HepG2 (cell line): ENCODE measurements around the gene BBLN. TPM values are rescaled to one million over a fixed set of nuclear protein-coding genes. Genes with fewer than 3 reads are reported as not detected.

Source experiments
- ATF7-NPFF ChIP-seq: sonication (generic); formaldehyde crosslinking; IDR thresholded peaks from 2 replicates; pipeline ENCODE4 v1.8.1; 2023; ENCODE audit warnings: mild to moderate bottlenecking, low read depth, missing genetic modification reagents, moderate library complexity
- SAFB2 ChIP-seq: sonication (generic); formaldehyde crosslinking; IDR thresholded peaks from 2 replicates; pipeline ENCODE4 v1.5.1; 2020; ENCODE audit warnings: missing genetic modification reagents, low read depth, mild to moderate bottlenecking, borderline replicate concordance
- SALL2 ChIP-seq: sonication (generic); formaldehyde crosslinking; IDR thresholded peaks from 2 replicates; pipeline ENCODE4 v1.8.1; 2023; ENCODE audit warnings: mild to moderate bottlenecking, missing genetic modification reagents, inconsistent platforms
- SKIL ChIP-seq: sonication (generic); formaldehyde crosslinking; IDR thresholded peaks from 2 replicates; pipeline ENCODE4 v1.8.0; 2022; ENCODE audit warnings: missing genetic modification reagents, mild to moderate bottlenecking, moderate library complexity, borderline replicate concordance
- SPEN ChIP-seq: sonication (generic); formaldehyde crosslinking; IDR thresholded peaks from 2 replicates; pipeline ENCODE4 v1.5.1; 2020; ENCODE audit warnings: low read depth, mild to moderate bottlenecking, missing genetic modification reagents
- TEAD3 ChIP-seq: optimal IDR thresholded peaks from 2 replicates; pipeline ENCODE3; 2016; ENCODE audit warnings: borderline replicate concordance
- TIGD3 ChIP-seq: sonication (generic); formaldehyde crosslinking; IDR thresholded peaks from 2 replicates; pipeline ENCODE4 v1.5.1; 2020; ENCODE audit warnings: mild to moderate bottlenecking, missing genetic modification reagents, borderline replicate concordance
- ZBTB7B ChIP-seq: sonication (generic); formaldehyde crosslinking; IDR thresholded peaks from 2 replicates; pipeline ENCODE4 v1.4.0; 2020; ENCODE audit warnings: missing genetic modification reagents
- ZC3H13 ChIP-seq: sonication (generic); formaldehyde crosslinking; IDR thresholded peaks from 2 replicates; pipeline ENCODE4 v1.8.1; 2023; ENCODE audit warnings: mild to moderate bottlenecking, missing genetic modification reagents, moderate library complexity
- ZFP41 ChIP-seq: sonication (generic); formaldehyde crosslinking; IDR thresholded peaks from 2 replicates; pipeline ENCODE4 v1.4.0; 2020; ENCODE audit warnings: mild to moderate bottlenecking, missing genetic modification reagents, borderline replicate concordance
- ZMAT3 ChIP-seq: sonication (generic); formaldehyde crosslinking; conservative IDR thresholded peaks from 2 replicates; pipeline ENCODE4 v1.7.0; 2021; ENCODE audit warnings: missing genetic modification reagents
- ZNF274 ChIP-seq: sonication (generic); formaldehyde crosslinking; IDR thresholded peaks from 2 replicates; pipeline ENCODE4 v1.5.1; 2020; ENCODE audit warnings: mild to moderate bottlenecking, missing genetic modification reagents
- ZNF329 ChIP-seq: sonication (generic); formaldehyde crosslinking; IDR thresholded peaks from 2 replicates; pipeline ENCODE4 v1.9.0; 2021; ENCODE audit warnings: low read depth, mild to moderate bottlenecking, missing genetic modification reagents
- ZNF34 ChIP-seq: sonication (generic); formaldehyde crosslinking; IDR thresholded peaks from 2 replicates; pipeline ENCODE4 v1.4.0; 2020; ENCODE audit warnings: mild to moderate bottlenecking, missing genetic modification reagents, borderline replicate concordance
- ZNF451 ChIP-seq: sonication (generic); formaldehyde crosslinking; IDR thresholded peaks from 2 replicates; pipeline ENCODE4 v1.5.0; 2020; ENCODE audit warnings: mild to moderate bottlenecking, missing genetic modification reagents
- ZNF557 ChIP-seq: sonication (generic); formaldehyde crosslinking; IDR thresholded peaks from 2 replicates; pipeline ENCODE4 v1.4.0; 2020; ENCODE audit warnings: missing genetic modification reagents
- ZNF616 ChIP-seq: sonication (generic); formaldehyde crosslinking; IDR thresholded peaks from 2 replicates; pipeline ENCODE4 v1.5.0; 2020; ENCODE audit warnings: low read depth, mild to moderate bottlenecking, missing genetic modification reagents
- ZNF704 ChIP-seq: sonication (generic); formaldehyde crosslinking; IDR thresholded peaks from 2 replicates; pipeline ENCODE4 v1.8.1; 2023; ENCODE audit warnings: mild to moderate bottlenecking, inconsistent platforms, moderate library complexity, missing genetic modification reagents, borderline replicate concordance
- polyA plus RNA-seq, 8 experiments: library from polyadenylated mRNA; depleted of rRNA in 3 of 8; stranded (reverse) in 7 of 8; unstranded in 1 of 8; fragments of >200 nt; fragmentation: Illumina TruSeq in 4 of 8; extraction: Trizol in 4 of 8; gene quantifications; 2 replicates each; pipeline versions ENCODE4 v1.2.1 to v1.2.3, GENCODE V29; 2011 to 2016; ENCODE audit warnings: low read depth in 4 of 8, missing spikeins in 1 of 8, mixed read lengths in 1 of 8; ENCODE audit not compliant: insufficient read depth in 1 of 8
- total RNA-seq, 5 experiments: library from RNA; depleted of rRNA; stranded (reverse); fragments of >200 nt; fragmentation: Illumina TruSeq; extraction: Trizol; gene quantifications; 2 replicates each; pipeline ENCODE4 v1.2.3, GENCODE V29; 2016; ENCODE audit warnings: low read depth in 1 of 5
- TF ChIP-seq, protein P1 (sequence below): sonication (generic); formaldehyde crosslinking; IDR thresholded peaks from 2 replicates; pipeline ENCODE4 v1.8.1; 2023; ENCODE audit warnings: mild to moderate bottlenecking, missing genetic modification reagents
- TF ChIP-seq, protein P2 (sequence below): sonication (generic); formaldehyde crosslinking; IDR thresholded peaks from 2 replicates; pipeline ENCODE4 v1.8.0; 2022; ENCODE audit warnings: low read depth, missing genetic modification reagents

The BBLN gene
- total and polyA plus RNA-seq, 2 of the 13 experiments (the other 11 are each of a cell fraction or from before 2014, with no cell fraction given): 27.6 to 33.1 TPM

- TF ChIP-seq ZFP41 (CRISPR knock-in tag): 0 out of 2 replicates have a peak, but pooled peaks have one; percentile 38
- 0 out of 2 replicates have a peak, but pooled peaks have one; percentile 60 for TF ChIP-seq ZNF329 (CRISPR knock-in tag)
- TF ChIP-seq, protein P1, sequence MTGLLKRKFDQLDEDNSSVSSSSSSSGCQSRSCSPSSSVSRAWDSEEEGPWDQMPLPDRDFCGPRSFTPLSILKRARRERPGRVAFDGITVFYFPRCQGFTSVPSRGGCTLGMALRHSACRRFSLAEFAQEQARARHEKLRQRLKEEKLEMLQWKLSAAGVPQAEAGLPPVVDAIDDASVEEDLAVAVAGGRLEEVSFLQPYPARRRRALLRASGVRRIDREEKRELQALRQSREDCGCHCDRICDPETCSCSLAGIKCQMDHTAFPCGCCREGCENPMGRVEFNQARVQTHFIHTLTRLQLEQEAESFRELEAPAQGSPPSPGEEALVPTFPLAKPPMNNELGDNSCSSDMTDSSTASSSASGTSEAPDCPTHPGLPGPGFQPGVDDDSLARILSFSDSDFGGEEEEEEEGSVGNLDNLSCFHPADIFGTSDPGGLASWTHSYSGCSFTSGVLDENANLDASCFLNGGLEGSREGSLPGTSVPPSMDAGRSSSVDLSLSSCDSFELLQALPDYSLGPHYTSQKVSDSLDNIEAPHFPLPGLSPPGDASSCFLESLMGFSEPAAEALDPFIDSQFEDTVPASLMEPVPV (CRISPR knock-in tag): peak; percentile 4; the same call in 1 of the 2 replicates
- 0 out of 2 replicates have a peak, but pooled peaks have one; percentile 9 for TF ChIP-seq ZNF34 (CRISPR knock-in tag)
- 0 out of 2 replicates have a peak, but pooled peaks have one; percentile 41 for TF ChIP-seq SAFB2 (CRISPR knock-in tag)
- 0 out of 2 replicates have a peak, but pooled peaks have one; percentile 25 for TF ChIP-seq TIGD3
- 0 out of 2 replicates have a peak, but pooled peaks have one; percentile 3 for TF ChIP-seq SPEN (CRISPR knock-in tag)
- TF ChIP-seq ZNF557 (CRISPR knock-in tag): no peak
- TF ChIP-seq ZNF274 (CRISPR knock-in tag): peak; percentile 8; the same call in 1 of the 2 replicates
- no peak for TF ChIP-seq SALL2 (CRISPR knock-in tag)
- peak; percentile 23; the same call in 1 of the 2 replicates for TF ChIP-seq ZNF451
- 0 out of 2 replicates have a peak, but pooled peaks have one; percentile 1 for TF ChIP-seq ZC3H13 (CRISPR knock-in tag)
- peak; percentile 4; the same call in 1 of the 2 replicates for TF ChIP-seq ZMAT3 (CRISPR knock-in tag)
- TF ChIP-seq ZNF704 (CRISPR knock-in tag): no peak
- TF ChIP-seq SKIL: no peak
- TF ChIP-seq ATF7-NPFF (CRISPR knock-in tag): 0 out of 2 replicates have a peak, but pooled peaks have one; percentile 19
- 0 out of 2 replicates have a peak, but pooled peaks have one; percentile 22 for TF ChIP-seq ZNF616
- no peak for TF ChIP-seq TEAD3 (CRISPR knock-in tag)
- no peak for TF ChIP-seq ZBTB7B (CRISPR knock-in tag)
- TF ChIP-seq, protein P2, sequence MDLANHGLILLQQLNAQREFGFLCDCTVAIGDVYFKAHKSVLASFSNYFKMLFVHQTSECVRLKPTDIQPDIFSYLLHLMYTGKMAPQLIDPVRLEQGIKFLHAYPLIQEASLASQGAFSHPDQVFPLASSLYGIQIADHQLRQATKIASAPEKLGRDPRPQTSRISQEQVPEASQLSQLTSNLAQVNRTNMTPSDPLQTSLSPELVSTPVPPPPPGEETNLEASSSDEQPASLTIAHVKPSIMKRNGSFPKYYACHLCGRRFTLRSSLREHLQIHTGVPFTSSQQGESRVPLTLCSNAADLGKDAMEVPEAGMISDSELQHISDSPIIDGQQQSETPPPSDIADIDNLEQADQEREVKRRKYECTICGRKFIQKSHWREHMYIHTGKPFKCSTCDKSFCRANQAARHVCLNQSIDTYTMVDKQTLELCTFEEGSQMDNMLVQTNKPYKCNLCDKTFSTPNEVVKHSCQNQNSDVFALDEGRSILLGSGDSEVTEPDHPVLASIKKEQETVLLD: no peak
These were observed 45.5 kb upstream of the BBLN start (continued) for GRCh38 chr9:128114326-128115186.
